ENCODE measurements around the gene CAPN10. TPM values are rescaled to one million over a fixed set of nuclear protein-coding genes. Genes with fewer than 3 reads are reported as not detected.

CAPN10 gene
- polyA plus RNA-seq, 1 donor, result 34.9 TPM

- H3K9me3 ChIP-seq (ENCODE audit: control insufficient read depth, low read depth, low read length), result no peaks in the 10 kb centered on the region
- no peak for DNase-seq
Observed at GRCh38 chr2:240597419-240598181, 11.1 kb downstream of the CAPN10 start.

GRCh38 chr2:240598311-240598911 lies 11.9 kb downstream of the CAPN10 start:
- DNase-seq, result no peak
- Histone ChIP-seq H3K27ac (ENCODE audit: low read length) (no peak overlapping the region), H3K9me3 (ENCODE audit: control insufficient read depth, low read depth, low read length) (no peaks in the 10 kb centered on the region), H3K36me3 (ENCODE audit: control insufficient read depth, insufficient read depth, low read length) (peaks cover 53% of the 10 kb centered on the region), H3K27me3 (ENCODE audit: control insufficient read depth, insufficient read depth, low read length) (no peaks in the 10 kb centered on the region), H3K4me1 (ENCODE audit: control insufficient read depth, insufficient read depth, low read length) (peaks cover 7% of the 10 kb centered on the region), H3K4me3 (ENCODE audit: low read length) (no peak overlapping the region)
- no CpG with 5 or more reads among the region's 17 CpGs for WGBS (ENCODE audit: insufficient coverage, low lambda C conversion rate)

More at GRCh38 chr2:240597419-240598181, 11.1 kb downstream of the CAPN10 start:
- H3K4me1 ChIP-seq (ENCODE audit: control insufficient read depth, insufficient read depth, low read length), result no peaks in the 10 kb centered on the region
- WGBS (ENCODE audit: insufficient coverage, low lambda C conversion rate), result no CpG with 5 or more reads among the region's 22 CpGs
- peaks cover 54% of the 10 kb centered on the region for H3K36me3 ChIP-seq (ENCODE audit: control insufficient read depth, insufficient read depth, low read length)
- no peak overlapping the region for H3K4me3 ChIP-seq (ENCODE audit: low read length)
- H3K27me3 ChIP-seq (ENCODE audit: control insufficient read depth, insufficient read depth, low read length), result no peaks in the 10 kb centered on the region
- H3K27ac ChIP-seq (ENCODE audit: low read length), result no peak overlapping the region

GRCh38 chr2:240599141-240599583 lies 12.6 kb downstream of the CAPN10 start:
- WGBS (ENCODE audit: insufficient coverage, low lambda C conversion rate), result no CpG with 5 or more reads among the region's 11 CpGs
- no peaks in the 10 kb centered on the region for H3K9me3 ChIP-seq (ENCODE audit: control insufficient read depth, low read depth, low read length)

GRCh38 chr2:240600451-240600961 lies 14.0 kb downstream of the CAPN10 start:
- Histone ChIP-seq H3K36me3 (ENCODE audit: control insufficient read depth, insufficient read depth, low read length) (peaks cover 43% of the 10 kb centered on the region), H3K4me1 (ENCODE audit: control insufficient read depth, insufficient read depth, low read length) (peaks cover 24% of the 10 kb centered on the region), H3K27me3 (ENCODE audit: control insufficient read depth, insufficient read depth, low read length) (no peaks in the 10 kb centered on the region), H3K27ac (ENCODE audit: low read length) (no peak overlapping the region), H3K4me3 (ENCODE audit: low read length) (no peak overlapping the region), H3K9me3 (ENCODE audit: control insufficient read depth, low read depth, low read length) (no peaks in the 10 kb centered on the region)
- no CpG with 5 or more reads among the region's 16 CpGs for WGBS (ENCODE audit: insufficient coverage, low lambda C conversion rate)
- no peak for DNase-seq

More at GRCh38 chr2:240599141-240599583, 12.6 kb downstream of the CAPN10 start:
- Histone ChIP-seq H3K27me3 (ENCODE audit: control insufficient read depth, insufficient read depth, low read length) (no peaks in the 10 kb centered on the region), H3K4me3 (ENCODE audit: low read length) (no peak overlapping the region), H3K36me3 (ENCODE audit: control insufficient read depth, insufficient read depth, low read length) (peaks cover 49% of the 10 kb centered on the region), H3K27ac (ENCODE audit: low read length) (no peak overlapping the region), H3K4me1 (ENCODE audit: control insufficient read depth, insufficient read depth, low read length) (peaks cover 14% of the 10 kb centered on the region)
- no peak for DNase-seq

- Histone ChIP-seq H3K36me3 (ENCODE audit: control insufficient read depth, insufficient read depth, low read length) (peaks cover 36% of the 10 kb centered on the region), H3K9me3 (ENCODE audit: control insufficient read depth, low read depth, low read length) (no peaks in the 10 kb centered on the region), H3K4me3 (ENCODE audit: low read length) (no peak overlapping the region), H3K27me3 (ENCODE audit: control insufficient read depth, insufficient read depth, low read length) (no peaks in the 10 kb centered on the region), H3K4me1 (ENCODE audit: control insufficient read depth, insufficient read depth, low read length) (peaks cover 24% of the 10 kb centered on the region), H3K27ac (ENCODE audit: low read length) (no peak overlapping the region)
- DNase-seq, result no peak
- no CpG with 5 or more reads among the region's 20 CpGs for WGBS (ENCODE audit: insufficient coverage, low lambda C conversion rate)
Observed at GRCh38 chr2:240601061-240601830, 14.7 kb downstream of the CAPN10 start.

- DNase-seq, result no peak
- Histone ChIP-seq H3K36me3 (ENCODE audit: control insufficient read depth, insufficient read depth, low read length) (peaks cover 34% of the 10 kb centered on the region), H3K4me3 (ENCODE audit: low read length) (no peak overlapping the region)
Observed at GRCh38 chr2:240601831-240602160, 15.3 kb downstream of the CAPN10 start.

GRCh38 chr2:240602266-240603050 lies 15.9 kb downstream of the CAPN10 start:
- Histone ChIP-seq H3K4me1 (ENCODE audit: control insufficient read depth, insufficient read depth, low read length) (peaks cover 24% of the 10 kb centered on the region), H3K27ac (ENCODE audit: low read length) (no peak overlapping the region), H3K36me3 (ENCODE audit: control insufficient read depth, insufficient read depth, low read length) (peaks cover 31% of the 10 kb centered on the region), H3K27me3 (ENCODE audit: control insufficient read depth, insufficient read depth, low read length) (no peaks in the 10 kb centered on the region), H3K9me3 (ENCODE audit: control insufficient read depth, low read depth, low read length) (no peaks in the 10 kb centered on the region), H3K4me3 (ENCODE audit: low read length) (no peak overlapping the region)
- no peak for DNase-seq
- WGBS (ENCODE audit: insufficient coverage, low lambda C conversion rate), result no CpG with 5 or more reads among the region's 32 CpGs

More at GRCh38 chr2:240601831-240602160, 15.3 kb downstream of the CAPN10 start:
- Histone ChIP-seq H3K4me1 (ENCODE audit: control insufficient read depth, insufficient read depth, low read length) (peaks cover 24% of the 10 kb centered on the region), H3K27ac (ENCODE audit: low read length) (no peak overlapping the region), H3K9me3 (ENCODE audit: control insufficient read depth, low read depth, low read length) (no peaks in the 10 kb centered on the region), H3K27me3 (ENCODE audit: control insufficient read depth, insufficient read depth, low read length) (no peaks in the 10 kb centered on the region)
- WGBS (ENCODE audit: insufficient coverage, low lambda C conversion rate), result no CpG with 5 or more reads among the region's 11 CpGs

GRCh38 chr2:240603081-240603835 lies 16.7 kb downstream of the CAPN10 start:
- Histone ChIP-seq H3K27ac (ENCODE audit: low read length) (no peak overlapping the region), H3K27me3 (ENCODE audit: control insufficient read depth, insufficient read depth, low read length) (no peaks in the 10 kb centered on the region), H3K9me3 (ENCODE audit: control insufficient read depth, low read depth, low read length) (no peaks in the 10 kb centered on the region), H3K4me3 (ENCODE audit: low read length) (no peak overlapping the region), H3K36me3 (ENCODE audit: control insufficient read depth, insufficient read depth, low read length) (peaks cover 23% of the 10 kb centered on the region), H3K4me1 (ENCODE audit: control insufficient read depth, insufficient read depth, low read length) (peaks cover 24% of the 10 kb centered on the region)
- no peak for DNase-seq
- WGBS (ENCODE audit: insufficient coverage, low lambda C conversion rate), result no CpG with 5 or more reads among the region's 22 CpGs

- peak overlapping the region; percentile 87 for H3K27ac ChIP-seq (ENCODE audit: low read length)
- no peak for DNase-seq
- H3K9me3 ChIP-seq (ENCODE audit: control insufficient read depth, low read depth, low read length), result no peaks in the 10 kb centered on the region
- H3K4me1 ChIP-seq (ENCODE audit: control insufficient read depth, insufficient read depth, low read length), result peaks cover 24% of the 10 kb centered on the region
- no peak overlapping the region for H3K4me3 ChIP-seq (ENCODE audit: low read length)
- H3K27me3 ChIP-seq (ENCODE audit: control insufficient read depth, insufficient read depth, low read length), result no peaks in the 10 kb centered on the region
- peaks cover 17% of the 10 kb centered on the region for H3K36me3 ChIP-seq (ENCODE audit: control insufficient read depth, insufficient read depth, low read length)
- WGBS (ENCODE audit: insufficient coverage, low lambda C conversion rate), result no CpG with 5 or more reads among the region's 10 CpGs
Observed at GRCh38 chr2:240603846-240604245, 17.3 kb downstream of the CAPN10 start.

Measured in large intestine (tissue), 3 donors.